PFSK-1 (cell line): ENCODE results near the gene ADAMTSL1.

Source experiments
- FOXP2 ChIP-seq: optimal IDR thresholded peaks from 2 replicates; pipeline ENCODE3; 2011; ENCODE audit warnings: borderline replicate concordance, control low read depth, inconsistent platforms; ENCODE audit not compliant: insufficient read depth; ENCODE audit errors: extremely low read length, extremely low read depth
- POLR2AphosphoS5 ChIP-seq: IDR thresholded peaks from 2 replicates; pipeline ENCODE4 v1.6.1; 2012; ENCODE audit warnings: low read depth, mild to moderate bottlenecking, control low read depth, low read length, moderate library complexity
- SIN3A ChIP-seq: IDR thresholded peaks from 2 replicates; pipeline ENCODE4 v1.6.1; 2012; ENCODE audit warnings: mild to moderate bottlenecking, low read length, moderate library complexity, borderline replicate concordance; ENCODE audit not compliant: insufficient read depth
- TAF1 ChIP-seq: IDR thresholded peaks from 2 replicates; pipeline ENCODE4 v1.6.1; 2012; ENCODE audit warnings: low read length, control low read depth, borderline replicate concordance; ENCODE audit not compliant: insufficient read depth
- TF ChIP-seq, protein P1 (sequence below), 2 experiments: IDR thresholded peaks; 2 replicates each; pipeline versions ENCODE4 v1.6.1 to v1.8.0; 2011 to 2012; ENCODE audit warnings: low read depth in 2 of 2, low read length in 2 of 2, control low read depth in 1 of 2, inconsistent platforms in 1 of 2, mild to moderate bottlenecking in 1 of 2, moderate library complexity in 1 of 2; ENCODE audit not compliant: insufficient read depth in 1 of 2

DNA sequence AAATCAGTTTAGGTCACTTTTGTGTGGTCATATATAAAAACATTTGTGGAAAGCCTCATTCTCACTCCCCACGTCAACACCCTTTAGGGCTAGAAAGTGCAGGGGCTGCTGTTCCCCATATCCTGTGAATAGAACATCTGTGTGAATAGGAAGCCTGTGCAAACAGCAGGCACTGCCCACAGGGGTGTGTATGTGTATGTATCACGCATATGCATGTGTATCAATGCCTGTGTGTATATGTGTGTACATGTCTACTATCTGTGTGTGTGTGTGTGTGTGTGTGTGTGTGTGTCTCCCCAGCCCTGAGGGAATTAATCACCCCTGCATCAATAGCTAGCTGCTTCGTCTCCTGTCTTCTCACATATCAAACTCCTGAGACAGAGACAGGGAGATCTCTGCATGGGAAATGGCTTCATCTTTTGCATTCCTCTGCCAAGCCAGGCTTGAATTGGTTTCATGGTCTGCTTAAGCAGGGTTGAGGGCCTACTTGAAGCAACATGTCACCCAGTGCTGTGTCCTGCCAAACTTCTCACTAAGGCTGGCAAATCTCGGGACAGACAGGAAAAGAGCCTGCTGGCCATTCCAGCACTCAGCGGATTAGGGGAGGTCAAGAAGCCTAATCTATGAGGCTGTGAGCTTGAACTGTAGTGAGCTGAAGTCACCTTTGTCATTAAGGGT lies 265.8 kb downstream of the ADAMTSL1 start:
- TF ChIP-seq, protein P1, sequence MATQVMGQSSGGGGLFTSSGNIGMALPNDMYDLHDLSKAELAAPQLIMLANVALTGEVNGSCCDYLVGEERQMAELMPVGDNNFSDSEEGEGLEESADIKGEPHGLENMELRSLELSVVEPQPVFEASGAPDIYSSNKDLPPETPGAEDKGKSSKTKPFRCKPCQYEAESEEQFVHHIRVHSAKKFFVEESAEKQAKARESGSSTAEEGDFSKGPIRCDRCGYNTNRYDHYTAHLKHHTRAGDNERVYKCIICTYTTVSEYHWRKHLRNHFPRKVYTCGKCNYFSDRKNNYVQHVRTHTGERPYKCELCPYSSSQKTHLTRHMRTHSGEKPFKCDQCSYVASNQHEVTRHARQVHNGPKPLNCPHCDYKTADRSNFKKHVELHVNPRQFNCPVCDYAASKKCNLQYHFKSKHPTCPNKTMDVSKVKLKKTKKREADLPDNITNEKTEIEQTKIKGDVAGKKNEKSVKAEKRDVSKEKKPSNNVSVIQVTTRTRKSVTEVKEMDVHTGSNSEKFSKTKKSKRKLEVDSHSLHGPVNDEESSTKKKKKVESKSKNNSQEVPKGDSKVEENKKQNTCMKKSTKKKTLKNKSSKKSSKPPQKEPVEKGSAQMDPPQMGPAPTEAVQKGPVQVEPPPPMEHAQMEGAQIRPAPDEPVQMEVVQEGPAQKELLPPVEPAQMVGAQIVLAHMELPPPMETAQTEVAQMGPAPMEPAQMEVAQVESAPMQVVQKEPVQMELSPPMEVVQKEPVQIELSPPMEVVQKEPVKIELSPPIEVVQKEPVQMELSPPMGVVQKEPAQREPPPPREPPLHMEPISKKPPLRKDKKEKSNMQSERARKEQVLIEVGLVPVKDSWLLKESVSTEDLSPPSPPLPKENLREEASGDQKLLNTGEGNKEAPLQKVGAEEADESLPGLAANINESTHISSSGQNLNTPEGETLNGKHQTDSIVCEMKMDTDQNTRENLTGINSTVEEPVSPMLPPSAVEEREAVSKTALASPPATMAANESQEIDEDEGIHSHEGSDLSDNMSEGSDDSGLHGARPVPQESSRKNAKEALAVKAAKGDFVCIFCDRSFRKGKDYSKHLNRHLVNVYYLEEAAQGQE (IDR thresholded peaks at IDR 0.05; ENCODE audit: insufficient read depth in 1 of 2, low read depth in 2 of 2, low read length in 2 of 2), result no peak
- no peak for TF ChIP-seq POLR2AphosphoS5
- TF ChIP-seq FOXP2, result no peak
- no peak for TF ChIP-seq SIN3A
- TF ChIP-seq TAF1, result no peak
